PC-3 (cell line): ENCODE results near the gene RHOV.

Source experiments
- EZH2phosphoT487 ChIP-seq: fragments of 300-600 bp; sonication (generic); IDR thresholded peaks from 2 replicates; pipeline ENCODE4 v1.6.1; 2018; ENCODE audit warnings: mild to moderate bottlenecking, antibody characterized with exemption, low read length, borderline replicate concordance
- TF ChIP-seq, protein P1 (sequence below): fragments of 300-600 bp; sonication (generic); conservative IDR thresholded peaks from 2 replicates; pipeline ENCODE4 v1.5.1; 2017; ENCODE audit warnings: antibody characterized with exemption, low read depth, mild to moderate bottlenecking, low read length

- TF ChIP-seq, protein P1, sequence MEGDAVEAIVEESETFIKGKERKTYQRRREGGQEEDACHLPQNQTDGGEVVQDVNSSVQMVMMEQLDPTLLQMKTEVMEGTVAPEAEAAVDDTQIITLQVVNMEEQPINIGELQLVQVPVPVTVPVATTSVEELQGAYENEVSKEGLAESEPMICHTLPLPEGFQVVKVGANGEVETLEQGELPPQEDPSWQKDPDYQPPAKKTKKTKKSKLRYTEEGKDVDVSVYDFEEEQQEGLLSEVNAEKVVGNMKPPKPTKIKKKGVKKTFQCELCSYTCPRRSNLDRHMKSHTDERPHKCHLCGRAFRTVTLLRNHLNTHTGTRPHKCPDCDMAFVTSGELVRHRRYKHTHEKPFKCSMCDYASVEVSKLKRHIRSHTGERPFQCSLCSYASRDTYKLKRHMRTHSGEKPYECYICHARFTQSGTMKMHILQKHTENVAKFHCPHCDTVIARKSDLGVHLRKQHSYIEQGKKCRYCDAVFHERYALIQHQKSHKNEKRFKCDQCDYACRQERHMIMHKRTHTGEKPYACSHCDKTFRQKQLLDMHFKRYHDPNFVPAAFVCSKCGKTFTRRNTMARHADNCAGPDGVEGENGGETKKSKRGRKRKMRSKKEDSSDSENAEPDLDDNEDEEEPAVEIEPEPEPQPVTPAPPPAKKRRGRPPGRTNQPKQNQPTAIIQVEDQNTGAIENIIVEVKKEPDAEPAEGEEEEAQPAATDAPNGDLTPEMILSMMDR, result no peak
- TF ChIP-seq EZH2phosphoT487, result no peak
These were observed 26.4 kb upstream of the RHOV start for GRCh38 chr15:40900256-40901052.
